ENCODE measurements around the gene TTC33.
"Not testable (repeated sequence)": the region's sequence is repeated elsewhere in the genome, so short reads cannot be mapped to it uniquely, and the experiment has no call there.

The TTC33 gene

DNA sequence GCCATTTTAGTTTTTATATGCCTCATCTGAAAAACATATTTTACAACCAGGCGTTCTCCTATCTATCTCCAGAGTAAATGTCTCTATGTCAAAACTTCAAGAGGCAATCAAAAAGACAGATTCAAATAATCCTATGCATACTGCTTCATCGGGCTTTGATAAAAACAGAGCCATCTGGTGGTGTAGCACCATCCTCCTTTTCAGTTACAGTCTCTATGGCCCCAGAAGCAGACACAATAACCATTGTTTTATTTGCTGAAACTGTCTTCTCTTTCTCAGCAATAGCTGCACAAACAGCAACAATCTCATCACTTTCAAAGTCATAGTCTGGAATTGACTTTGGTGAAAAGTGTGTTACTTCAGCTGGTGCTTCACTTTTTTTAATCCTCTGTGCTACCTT lies 39.8 kb downstream of the TTC33 start:
- DNase-seq: no peak

DNA sequence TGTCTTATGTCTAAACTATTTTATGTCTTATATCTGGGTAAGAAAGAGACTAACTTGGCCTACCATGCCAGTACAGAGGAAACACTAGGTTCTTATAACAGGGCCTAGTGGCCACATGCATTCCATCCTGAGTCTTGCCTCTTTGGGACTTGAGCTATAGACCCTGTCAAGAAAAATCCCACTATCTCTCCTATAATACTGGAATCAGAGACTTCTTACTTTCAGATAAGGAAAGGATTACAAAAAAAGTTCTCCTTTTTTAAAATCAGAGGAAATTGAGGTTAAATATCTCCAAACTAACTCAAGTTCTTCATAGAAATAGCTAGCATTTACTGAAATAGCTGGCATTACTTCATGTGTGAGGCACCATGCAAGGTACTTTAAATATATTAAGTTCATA lies 41.8 kb downstream of the TTC33 start:
- no peak for DNase-seq

DNA sequence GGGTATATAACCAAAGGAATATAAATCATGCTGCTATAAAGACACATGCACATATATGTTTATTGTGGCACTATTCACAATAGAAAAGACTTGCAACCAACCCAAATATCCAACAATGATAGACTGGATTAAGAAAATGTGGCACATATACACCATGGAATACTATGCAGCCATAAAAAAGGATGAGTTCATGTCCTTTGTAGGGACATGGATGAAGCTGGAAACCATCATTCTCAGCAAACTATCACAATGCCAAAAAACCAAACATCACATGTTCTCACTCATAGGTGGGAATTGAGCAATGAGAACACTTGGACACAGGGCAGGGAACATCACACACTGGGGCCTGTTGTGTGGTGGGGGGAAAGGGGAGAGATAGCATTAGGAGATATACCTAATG lies 45.2 kb downstream of the TTC33 start:
- not testable (repeated sequence) for DNase-seq

DNA sequence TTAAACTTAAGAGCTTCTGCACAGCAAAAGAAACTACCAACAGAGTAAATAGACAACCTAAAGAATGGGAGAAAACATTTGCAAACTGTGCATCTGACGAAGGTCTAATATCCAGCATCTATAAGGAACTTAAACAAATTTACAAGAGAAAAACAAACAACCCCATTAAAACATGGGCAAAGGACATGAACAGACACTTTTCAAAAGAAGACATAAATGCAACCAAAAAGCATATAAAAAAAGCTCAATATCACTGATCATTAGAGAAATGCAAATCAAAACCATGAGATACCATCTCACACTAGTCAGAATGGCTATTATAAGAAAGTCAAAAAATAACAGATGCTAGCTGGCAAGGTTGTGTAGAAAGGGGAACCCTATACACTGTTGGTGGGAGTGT lies 50.3 kb downstream of the TTC33 start:
- not testable (repeated sequence) for DNase-seq

DNA sequence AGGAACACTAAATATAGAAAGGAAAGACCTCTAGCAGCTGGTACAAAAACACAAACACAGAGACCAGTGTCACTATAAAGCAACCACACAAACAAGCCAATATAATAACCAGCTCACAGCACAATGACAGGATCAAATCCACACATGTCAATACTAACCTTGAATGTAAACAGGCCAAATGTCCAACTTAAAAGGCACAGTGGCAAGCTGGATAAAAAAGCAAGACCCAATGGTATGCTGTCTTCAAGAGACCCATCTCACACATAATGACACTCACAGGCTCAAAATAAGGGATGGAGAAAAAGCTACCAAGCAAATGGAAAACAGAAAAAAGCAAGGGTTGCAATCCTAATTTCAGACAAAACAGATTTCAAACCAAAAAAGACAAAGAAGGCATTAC lies 53.7 kb downstream of the TTC33 start:
- not testable (repeated sequence) for DNase-seq

DNA sequence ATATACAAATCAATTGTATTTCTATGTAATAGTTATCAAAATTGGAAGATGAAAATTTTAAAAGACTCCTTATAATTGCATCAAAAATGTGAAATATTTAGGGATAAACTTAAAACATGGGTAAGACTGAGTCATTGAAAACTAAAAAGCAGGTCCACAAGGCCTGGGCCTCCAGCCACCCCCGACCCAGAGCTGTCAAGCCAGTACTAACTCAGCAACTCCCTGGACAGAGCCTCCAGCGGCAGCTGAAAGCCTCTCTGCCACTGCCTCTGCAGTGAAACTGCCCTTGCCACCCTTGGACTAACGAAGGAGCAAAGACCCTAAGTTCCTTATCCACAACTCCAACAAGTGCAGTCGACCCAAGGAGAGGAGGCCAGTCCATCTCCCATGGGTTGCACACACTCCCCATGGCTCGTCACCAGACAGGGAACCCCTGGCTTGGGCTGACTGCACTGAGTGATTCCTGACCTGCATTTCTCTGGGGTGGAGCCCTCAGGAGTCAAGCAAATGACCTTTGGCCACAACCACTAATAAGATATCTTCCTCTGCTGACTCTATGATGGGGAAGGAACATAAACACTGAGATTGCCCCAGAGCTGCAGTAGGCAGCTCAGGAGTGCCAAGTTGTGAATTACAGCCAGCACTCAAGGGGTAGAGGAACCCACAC lies 55.5 kb downstream of the TTC33 start:
- DNase-seq: no peak

DNA sequence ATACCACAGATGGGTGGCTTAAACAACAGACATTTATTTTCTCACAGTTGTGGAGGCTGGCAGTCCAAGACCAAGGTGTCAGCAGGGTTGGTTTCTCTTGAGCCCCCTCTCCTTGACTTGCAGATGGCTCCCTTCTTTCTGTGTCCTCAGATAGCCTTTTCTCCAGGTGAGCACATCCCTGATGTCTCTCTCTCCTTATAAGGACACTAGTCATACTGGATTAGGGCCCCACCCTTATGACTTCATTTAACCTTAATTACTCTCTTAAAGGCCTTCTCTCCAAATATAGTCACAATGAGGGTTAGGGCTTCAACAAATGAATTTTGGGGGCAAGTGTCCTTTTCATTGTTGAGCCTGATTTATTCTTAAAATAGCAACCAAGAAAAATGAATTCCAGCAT lies 61.3 kb downstream of the TTC33 start:
- DNase-seq: no peak

DNA sequence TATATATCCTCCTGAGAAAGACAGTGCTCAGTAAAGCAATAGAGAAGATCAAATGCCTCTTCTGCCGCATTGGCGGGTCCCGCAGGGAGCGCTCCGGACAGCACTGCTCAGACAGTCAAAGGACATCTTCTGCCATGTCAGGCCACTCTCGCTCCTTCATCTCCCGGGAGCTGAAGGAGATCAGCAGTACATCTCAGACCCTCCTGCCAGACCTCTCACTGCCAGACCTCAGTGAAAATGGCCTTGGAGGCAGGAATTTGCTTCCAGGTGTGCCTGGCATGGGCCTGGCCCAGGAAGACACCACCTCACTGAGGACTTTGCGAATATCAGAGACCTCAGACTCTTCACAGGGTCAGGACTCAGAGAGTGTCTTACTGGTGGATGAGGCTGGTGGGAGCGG lies 63.9 kb downstream of the TTC33 start:
- no peak for DNase-seq

DNA sequence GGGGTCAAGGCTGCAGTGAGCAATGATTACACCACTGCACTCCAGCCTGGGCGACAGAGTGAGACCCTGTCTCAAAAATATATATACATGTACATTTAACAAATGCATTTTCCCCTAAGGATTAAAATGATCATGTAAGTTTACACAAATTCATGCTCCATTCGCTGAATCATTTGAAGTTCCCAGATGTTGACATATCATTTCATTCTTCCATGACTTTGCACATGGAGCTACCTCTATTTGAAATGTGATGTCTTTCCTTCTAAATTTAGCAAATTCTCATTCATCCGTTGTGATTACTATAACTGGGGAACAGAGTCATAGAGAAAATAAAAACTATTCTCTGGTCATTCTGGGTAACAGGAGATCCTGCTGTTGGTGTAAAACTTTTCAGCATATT lies 65.5 kb downstream of the TTC33 start:
- no peak for DNase-seq

DNA sequence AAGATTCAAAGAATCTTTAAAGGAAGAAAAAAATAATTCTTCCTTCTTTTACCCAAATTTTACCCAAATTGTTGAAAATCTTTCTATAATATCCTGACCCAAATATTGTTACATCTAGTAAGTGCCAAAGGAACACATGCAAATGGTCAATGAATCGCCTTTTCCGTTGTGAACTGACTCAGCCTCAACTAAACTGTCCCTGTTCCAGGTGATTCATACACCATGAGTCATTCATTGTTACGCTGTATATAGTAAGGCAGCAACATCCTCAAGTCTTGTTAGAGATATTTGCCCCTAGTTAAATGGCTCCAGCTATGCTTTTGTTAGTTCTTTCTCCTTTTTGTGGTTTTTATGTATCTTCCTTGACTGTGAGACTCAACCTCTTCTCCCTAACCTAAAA lies 66.3 kb downstream of the TTC33 start:
- peak; percentile 34 to 51 for DNase-seq

DNA sequence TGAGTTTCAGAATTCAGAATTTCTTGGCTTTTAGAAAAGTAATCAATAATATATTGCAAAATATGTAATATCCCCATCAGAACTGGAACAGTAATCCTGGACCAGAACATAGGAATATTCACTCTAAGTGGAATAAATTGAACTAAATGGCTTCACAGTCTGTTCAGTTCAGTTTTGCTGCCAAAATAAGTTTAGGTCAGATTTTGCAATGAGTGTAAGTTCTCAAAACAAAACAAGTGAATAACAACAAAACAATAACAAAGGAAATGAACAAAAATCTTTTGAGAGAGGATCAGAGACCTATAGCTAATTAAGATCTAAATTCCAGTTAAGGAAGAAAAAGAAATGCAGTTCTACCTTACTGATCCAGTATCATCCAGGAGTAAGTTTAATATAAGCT lies 66.8 kb downstream of the TTC33 start:
- DNase-seq: no peak

DNA sequence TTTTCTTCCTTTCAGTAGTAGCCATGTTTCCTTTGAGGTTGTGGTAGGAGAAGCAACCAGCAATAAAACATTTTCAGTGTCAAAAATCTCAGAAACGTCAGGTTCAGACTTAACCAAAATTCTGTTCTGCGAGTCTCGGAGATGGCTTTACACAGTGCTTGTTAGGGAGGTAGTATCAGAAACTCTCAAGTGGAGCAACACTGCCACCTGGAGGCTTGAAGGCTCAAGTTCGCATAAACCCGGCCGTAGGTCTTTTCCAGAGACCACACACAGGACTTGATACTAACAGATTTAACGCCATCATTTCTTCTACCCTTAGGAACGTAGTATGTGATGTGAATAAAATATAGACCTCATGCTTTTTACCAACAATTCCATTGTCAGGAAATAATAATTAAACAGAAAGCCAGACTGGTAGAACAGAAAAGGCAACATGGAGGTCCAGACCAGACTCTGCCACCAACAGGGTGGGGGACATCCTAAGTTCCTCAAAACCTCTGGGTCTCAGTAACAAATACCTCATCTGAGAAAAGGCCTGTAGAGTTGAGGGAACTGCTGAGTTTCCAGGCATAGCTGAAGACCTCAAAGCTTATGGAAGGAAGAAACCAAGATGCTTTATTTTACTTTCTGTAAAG lies 67.5 kb downstream of the TTC33 start:
- peak; percentile 89 to 91 for DNase-seq

DNA sequence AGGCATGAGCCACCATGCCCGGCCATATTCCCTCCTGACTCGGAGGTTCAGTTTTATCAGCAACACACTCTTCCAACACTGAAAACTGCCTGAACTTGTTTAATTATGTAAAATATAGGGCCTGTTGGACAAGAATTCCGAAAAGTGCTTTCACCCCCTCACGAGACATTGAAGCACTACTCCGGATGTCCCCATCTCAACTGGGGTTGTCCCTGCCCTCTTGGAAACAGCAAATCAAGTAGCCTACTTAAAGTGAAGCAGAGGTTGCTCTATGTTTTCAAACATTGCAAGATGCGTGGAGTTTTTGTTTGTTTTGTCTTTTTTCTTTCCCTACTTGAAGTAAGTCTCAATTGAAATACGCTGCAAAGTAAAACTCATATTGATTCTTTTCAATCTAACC lies 68.4 kb downstream of the TTC33 start:
- peak in 1 of 2 donors; percentile 63 for DNase-seq

DNA sequence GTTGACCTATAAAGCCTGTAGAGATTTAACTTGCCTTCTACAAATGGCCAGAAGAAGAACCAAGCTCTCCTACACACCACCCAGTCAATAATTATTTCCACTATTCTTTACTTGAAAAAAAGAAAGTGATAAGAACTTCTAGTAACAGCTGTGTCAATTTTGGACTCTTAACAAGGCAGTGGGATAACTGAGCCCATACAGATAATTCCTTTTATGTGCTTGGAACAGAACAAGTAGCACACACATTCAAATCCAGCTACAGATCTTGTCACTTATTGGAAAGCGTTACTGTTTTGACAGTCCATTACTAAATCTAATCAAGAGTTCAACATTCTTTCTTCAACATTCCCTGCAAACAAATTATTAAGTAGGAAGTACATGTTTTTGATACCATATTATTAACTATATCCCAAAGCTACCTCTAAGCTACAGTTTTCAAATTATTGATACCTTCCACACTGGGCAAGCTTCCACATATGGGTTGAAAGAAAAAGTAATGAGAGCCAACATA lies 69.7 kb downstream of the TTC33 start:
- no peak for DNase-seq

DNA sequence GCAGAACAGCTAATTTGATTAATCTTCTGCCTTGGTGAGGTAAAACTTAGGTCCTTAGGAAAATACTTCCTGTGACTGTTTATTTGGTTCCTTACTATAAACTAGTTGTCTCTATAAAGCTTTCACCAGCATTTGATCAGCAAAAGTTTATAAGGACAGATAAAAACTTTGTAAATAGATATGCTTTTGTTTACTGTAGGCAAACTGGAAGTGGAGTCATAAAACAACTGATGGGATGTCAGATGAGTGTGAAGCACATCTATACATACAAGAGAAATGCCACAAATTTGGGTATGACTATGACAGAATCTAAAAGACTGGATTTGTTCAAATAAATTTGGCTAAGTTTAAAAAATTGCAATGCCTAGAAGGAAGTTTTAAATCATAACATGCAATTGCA lies 70.6 kb downstream of the TTC33 start:
- DNase-seq: no peak

DNA sequence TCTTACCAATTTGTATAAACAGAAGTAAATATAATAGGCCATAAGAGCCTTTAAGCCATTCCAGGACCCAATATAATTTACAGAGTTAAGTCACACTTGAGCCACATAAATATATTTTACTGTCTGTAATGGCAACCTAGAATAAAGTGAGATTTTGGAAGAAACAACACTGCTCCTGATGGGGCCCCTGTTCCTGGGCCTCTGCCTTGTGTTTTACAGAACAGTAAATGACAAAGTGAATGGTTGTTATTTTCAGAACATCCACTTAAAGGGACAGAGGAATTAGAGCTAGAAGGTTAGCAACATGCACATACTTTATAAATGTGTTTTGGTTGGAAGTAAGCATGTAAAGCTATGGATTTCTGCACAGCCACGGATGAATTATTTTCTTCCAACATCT lies 72.5 kb downstream of the TTC33 start:
- DNase-seq: no peak

DNA sequence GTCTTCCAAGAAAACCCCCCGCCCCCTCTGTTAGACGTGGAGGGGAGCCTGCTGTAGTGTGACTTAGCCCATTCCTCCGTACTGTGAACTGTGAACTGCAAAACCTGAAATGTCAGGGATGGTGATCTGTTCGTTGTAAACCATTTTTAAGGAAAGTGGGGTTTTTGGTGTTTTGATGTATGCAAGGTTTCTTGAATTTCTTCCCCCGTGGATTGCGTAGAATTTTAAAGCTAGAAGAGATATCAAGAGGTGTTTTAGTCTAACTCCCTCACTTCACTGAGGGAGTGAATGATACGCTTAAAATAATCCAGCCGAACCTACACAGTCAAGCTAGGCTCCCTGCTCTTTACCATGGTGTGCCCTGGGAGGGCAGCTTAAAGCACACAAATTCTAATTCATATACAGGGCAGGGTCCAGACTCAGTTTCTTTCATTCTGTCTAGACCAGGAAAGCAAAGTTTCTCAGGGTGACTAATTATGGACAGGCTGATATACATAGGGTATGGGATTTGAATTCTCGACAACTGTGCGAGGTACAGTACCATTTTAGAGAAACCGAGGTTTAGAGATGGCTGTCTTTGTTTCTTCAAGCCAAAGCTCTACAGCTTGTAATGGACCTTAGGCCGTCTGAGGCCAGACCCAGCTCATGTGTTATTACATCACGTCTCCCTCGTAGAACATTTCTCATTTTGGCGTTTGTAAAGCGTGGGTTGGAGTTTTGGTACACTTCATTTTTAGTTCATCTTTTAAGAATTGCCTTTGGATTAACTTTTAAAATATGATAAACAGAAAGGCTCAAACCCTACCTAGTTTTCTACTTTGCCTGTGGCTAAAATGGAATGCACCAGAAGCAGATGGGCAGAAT lies 73.4 kb downstream of the TTC33 start:
- DNase-seq: no peak

DNA sequence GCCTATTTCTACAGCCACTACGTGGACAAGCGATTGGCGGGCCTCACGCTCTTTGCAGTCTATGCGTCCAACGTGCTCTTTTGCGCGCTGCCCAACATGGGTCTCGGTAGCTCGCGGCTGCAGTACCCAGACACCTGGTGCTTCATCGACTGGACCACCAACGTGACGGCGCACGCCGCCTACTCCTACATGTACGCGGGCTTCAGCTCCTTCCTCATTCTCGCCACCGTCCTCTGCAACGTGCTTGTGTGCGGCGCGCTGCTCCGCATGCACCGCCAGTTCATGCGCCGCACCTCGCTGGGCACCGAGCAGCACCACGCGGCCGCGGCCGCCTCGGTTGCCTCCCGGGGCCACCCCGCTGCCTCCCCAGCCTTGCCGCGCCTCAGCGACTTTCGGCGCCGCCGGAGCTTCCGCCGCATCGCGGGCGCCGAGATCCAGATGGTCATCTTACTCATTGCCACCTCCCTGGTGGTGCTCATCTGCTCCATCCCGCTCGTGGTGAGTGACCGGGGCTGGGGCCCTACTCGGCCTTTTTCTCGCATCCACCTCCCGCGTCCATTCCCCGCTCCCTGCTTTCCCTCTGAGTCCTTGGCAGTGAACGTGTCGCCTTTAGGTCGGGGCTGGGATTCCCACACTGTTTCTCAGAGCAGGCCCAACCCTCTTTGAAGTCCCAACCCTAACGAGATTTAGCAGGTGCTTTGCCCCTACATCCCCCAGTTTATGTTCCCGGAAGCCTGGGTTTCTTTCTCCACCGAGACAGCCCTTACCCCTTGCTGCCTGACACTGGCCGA lies 74.2 kb downstream of the TTC33 start:
- DNase-seq: peak; percentile 50 to 59

DNA sequence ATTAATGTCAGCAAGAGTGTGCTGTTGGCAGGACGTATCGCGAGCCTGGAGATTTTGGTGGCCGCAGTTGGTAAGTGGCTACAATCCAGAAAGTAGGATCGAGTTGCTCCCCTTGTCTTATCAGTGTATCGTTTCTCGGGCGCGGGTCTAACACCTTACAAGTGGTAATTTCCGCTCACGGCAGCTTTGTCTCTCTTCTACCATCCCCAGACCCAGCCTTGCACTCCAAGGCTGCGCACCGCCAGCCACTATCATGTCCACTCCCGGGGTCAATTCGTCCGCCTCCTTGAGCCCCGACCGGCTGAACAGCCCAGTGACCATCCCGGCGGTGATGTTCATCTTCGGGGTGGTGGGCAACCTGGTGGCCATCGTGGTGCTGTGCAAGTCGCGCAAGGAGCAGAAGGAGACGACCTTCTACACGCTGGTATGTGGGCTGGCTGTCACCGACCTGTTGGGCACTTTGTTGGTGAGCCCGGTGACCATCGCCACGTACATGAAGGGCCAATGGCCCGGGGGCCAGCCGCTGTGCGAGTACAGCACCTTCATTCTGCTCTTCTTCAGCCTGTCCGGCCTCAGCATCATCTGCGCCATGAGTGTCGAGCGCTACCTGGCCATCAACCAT lies 74.9 kb downstream of the TTC33 start:
- peak; percentile 57 to 59 for DNase-seq

DNA sequence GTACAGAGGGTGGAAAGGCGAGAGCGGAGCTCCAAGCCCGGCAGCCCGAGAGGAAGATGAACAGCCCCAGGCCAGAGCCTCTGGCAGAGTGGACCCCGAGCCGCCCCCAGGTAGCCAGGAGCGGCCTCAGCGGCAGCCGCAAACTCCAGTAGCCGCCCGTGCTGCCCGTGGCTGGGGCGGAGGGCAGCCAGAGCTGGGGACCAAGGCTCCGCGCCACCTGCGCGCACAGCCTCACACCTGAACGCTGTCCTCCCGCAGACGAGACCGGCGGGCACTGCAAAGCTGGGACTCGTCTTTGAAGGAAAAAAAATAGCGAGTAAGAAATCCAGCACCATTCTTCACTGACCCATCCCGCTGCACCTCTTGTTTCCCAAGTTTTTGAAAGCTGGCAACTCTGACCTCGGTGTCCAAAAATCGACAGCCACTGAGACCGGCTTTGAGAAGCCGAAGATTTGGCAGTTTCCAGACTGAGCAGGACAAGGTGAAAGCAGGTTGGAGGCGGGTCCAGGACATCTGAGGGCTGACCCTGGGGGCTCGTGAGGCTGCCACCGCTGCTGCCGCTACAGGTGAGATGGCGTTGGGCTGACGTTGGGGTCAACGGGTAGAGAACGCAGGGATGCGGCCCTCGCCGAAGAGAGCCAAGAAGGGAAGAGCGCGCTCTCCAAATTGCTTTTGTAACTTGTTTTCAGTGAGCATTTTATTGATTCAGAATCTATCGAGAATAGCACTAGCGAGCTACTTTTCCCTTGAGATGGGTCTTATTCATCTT lies 75.7 kb downstream of the TTC33 start, which contains the start of gene PTGER4:
PTGER4 (plus strand) TSS at position 3 of the 769 bp plus-strand sequence. CDS start 1,079 bp downstream, outside the sequence.
- DNase-seq: peak in 1 of 2 donors; percentile 36

DNA sequence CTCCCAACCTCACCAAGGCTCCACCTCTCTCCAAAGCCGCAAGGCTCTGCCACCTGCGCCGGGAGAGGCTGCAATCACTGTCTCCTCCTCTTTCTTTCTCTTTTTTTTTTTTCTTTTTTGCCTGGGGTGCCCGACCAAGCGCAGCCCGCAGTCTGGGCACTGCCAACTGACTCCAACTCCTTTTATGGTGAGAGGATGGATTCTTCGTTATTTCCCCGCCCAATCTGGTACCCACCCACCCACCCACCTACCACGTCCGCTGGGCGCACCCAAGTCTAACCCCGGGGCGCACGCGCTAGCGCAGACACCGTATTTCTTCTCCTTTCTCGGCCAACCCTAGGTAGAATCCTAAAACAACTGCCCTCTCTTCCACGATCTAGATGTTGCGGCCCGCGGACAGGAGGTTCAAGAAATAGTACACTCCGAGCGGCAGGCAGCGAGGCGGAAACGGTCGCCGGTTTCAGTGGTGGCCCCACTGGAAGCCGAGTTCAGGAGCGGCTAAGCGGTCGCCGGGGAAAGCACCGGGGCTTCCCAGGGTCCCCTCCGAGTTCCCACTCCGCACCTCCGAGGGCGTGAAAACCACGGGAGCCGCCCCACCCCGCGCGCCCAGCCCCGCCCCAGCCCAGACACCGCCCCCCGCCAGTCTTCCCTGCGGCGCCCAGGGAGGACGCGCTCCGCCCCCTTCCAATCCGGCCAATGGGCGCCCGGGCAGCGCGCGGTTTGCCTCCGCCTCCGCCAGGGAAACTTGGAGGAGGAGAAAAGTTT lies 76.4 kb downstream of the TTC33 start:
- peak; percentile 91 to 93 for DNase-seq
